Stomach (tissue), 9 donors: ENCODE results near the gene STRN3. TPM values are rescaled to one million over a fixed set of nuclear protein-coding genes. Genes with fewer than 3 reads are reported as not detected.

Experiments used
- DNase-seq, 2 donors: peaks; one replicate each; pipeline versions ENCODE4 v3.0.0 to v3.0.0-alpha.2; 2013 to 2019
- H3K27ac ChIP-seq, 5 donors: fragments of 200-600 bp in 4 of 5; sonication (generic) in 4 of 5; one replicate each; pipeline ENCODE4 v1.5.1; 2013 to 2019; ENCODE audit warnings: mild to moderate bottlenecking in 1 of 5, moderate library complexity in 1 of 5
- H3K27me3 ChIP-seq, 3 donors: fragments of 200-600 bp; sonication (generic); one replicate each; pipeline ENCODE4 v1.5.1; 2017 to 2019; ENCODE audit warnings: mixed run types in 1 of 3
- H3K36me3 ChIP-seq, 4 donors: fragments of 200-600 bp; sonication (generic); 1 replicate in 3 of 4; 2 replicates in 1 of 4; pipeline ENCODE4 v1.5.1; 2016 to 2019
- H3K4me1 ChIP-seq, 4 donors: fragments of 200-600 bp; sonication (generic); one replicate each; pipeline ENCODE4 v1.5.1; 2016 to 2019
- H3K4me3 ChIP-seq, 4 donors: fragments of 200-600 bp; sonication (generic) in 3 of 4; one replicate each; pipeline ENCODE4 v1.5.1; 2016 to 2019; ENCODE audit warnings: mild to moderate bottlenecking in 1 of 4
- H3K9me3 ChIP-seq, 4 donors: fragments of 200-600 bp; sonication (generic); one replicate each; pipeline ENCODE4 v1.5.1; 2016 to 2019
- EP300 ChIP-seq: sonication (generic); formaldehyde crosslinking; IDR thresholded peaks from one replicate; pipeline ENCODE4 v1.6.1; 2017; ENCODE audit warnings: antibody characterized with exemption
- POLR2A ChIP-seq, 4 donors: fragments of 450-650 bp; IDR thresholded peaks; one replicate each; pipeline ENCODE4 v1.6.1; 2016; ENCODE audit warnings: antibody characterized with exemption in 4 of 4, control low read depth in 2 of 4, mild to moderate bottlenecking in 1 of 4, moderate library complexity in 1 of 4
- POLR2AphosphoS5 ChIP-seq, 3 donors: sonication (generic); formaldehyde crosslinking; IDR thresholded peaks; one replicate each; pipeline ENCODE4 v1.6.1; 2016; ENCODE audit warnings: antibody characterized with exemption in 3 of 3
- WGBS, 5 donors: extraction: QIAGEN DNeasy Blood & Tissue Kit in 3 of 5; methylation state at CpG; one replicate each; pipeline versions ENCODE4 v1.1.5 to v1.1.7; 2013 to 2018; 5-methylcytosine and 5-hydroxymethylcytosine counted together
- intact Hi-C: fragments of 100-400 bp; cut with DNase I; formaldehyde crosslinking; loops from one replicate; pipeline ENCODE4 v1.15.1; 2023; ENCODE audit warnings: low total_unique reads
- polyA plus RNA-seq, 3 donors: library from polyadenylated mRNA; stranded (reverse); fragments of 200-250 nt; gene quantifications; one replicate each; pipeline ENCODE4 v1.2.3, GENCODE V29; 2013
- total RNA-seq, 5 donors: library from RNA; depleted of rRNA; stranded (reverse); fragments of >200 nt; gene quantifications; one replicate each; pipeline versions ENCODE4 v1.1.0 to v1.2.3, GENCODE V29; 2014 to 2016
- TF ChIP-seq, protein P1 (sequence below), 7 experiments: fragments of 450-650 bp in 4 of 7; fragments of 200-600 bp in 3 of 7; sonication (generic) in 3 of 7; IDR thresholded peaks; one replicate each; pipeline ENCODE4 v1.5.1; 2016 to 2019; ENCODE audit warnings: antibody characterized with exemption in 7 of 7, control low read depth in 2 of 7, mild to moderate bottlenecking in 1 of 7
- donor health status: healthy with polysubstance abuse.
- donor health status: Bipolar disorder and iron deficiency.
- donor health status: healthy.

STRN3 gene
- total and polyA plus RNA-seq, 8 donors, result 8.1 to 91.8 (median 24.6) TPM

DNA sequence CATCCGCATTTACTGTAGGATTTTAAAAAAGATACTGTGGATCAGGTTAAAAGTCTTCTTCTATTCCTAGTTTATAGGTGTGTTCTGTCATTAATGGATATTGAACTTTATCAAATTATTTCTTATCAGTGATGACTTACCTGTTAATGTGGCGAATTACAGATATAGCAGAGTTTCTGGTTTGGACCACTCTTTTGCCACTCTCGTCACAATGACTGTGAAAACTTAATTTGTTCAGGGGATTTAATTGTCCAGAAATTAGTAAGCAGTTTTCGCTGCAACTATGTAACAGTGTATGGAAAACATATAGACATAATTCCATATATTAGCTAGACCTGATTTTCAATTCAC is 137.0 kb downstream of the STRN3 start:
- DNase-seq, result no peak
- Histone ChIP-seq H3K9me3 (no peaks in the 10 kb centered on the region), H3K27ac (no peak overlapping the region), H3K4me1 (no peaks in the 10 kb centered on the region), H3K36me3 (peaks cover 0 to 19% (median 4%) of the 10 kb centered on the region in 4 donors), H3K4me3 (no peak overlapping the region), H3K27me3 (no peaks in the 10 kb centered on the region)
- intact Hi-C loops, result no loop called here
- 70 to 76% (median 73%) methylated on average over 4 of the region's 4 CpGs for WGBS, 5 donors
- TF ChIP-seq POLR2A (IDR thresholded peaks at IDR 0.05) (no peak), EP300 (no peak)
- TF ChIP-seq, protein P1, sequence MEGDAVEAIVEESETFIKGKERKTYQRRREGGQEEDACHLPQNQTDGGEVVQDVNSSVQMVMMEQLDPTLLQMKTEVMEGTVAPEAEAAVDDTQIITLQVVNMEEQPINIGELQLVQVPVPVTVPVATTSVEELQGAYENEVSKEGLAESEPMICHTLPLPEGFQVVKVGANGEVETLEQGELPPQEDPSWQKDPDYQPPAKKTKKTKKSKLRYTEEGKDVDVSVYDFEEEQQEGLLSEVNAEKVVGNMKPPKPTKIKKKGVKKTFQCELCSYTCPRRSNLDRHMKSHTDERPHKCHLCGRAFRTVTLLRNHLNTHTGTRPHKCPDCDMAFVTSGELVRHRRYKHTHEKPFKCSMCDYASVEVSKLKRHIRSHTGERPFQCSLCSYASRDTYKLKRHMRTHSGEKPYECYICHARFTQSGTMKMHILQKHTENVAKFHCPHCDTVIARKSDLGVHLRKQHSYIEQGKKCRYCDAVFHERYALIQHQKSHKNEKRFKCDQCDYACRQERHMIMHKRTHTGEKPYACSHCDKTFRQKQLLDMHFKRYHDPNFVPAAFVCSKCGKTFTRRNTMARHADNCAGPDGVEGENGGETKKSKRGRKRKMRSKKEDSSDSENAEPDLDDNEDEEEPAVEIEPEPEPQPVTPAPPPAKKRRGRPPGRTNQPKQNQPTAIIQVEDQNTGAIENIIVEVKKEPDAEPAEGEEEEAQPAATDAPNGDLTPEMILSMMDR (IDR thresholded peaks at IDR 0.05), result no peak

DNA sequence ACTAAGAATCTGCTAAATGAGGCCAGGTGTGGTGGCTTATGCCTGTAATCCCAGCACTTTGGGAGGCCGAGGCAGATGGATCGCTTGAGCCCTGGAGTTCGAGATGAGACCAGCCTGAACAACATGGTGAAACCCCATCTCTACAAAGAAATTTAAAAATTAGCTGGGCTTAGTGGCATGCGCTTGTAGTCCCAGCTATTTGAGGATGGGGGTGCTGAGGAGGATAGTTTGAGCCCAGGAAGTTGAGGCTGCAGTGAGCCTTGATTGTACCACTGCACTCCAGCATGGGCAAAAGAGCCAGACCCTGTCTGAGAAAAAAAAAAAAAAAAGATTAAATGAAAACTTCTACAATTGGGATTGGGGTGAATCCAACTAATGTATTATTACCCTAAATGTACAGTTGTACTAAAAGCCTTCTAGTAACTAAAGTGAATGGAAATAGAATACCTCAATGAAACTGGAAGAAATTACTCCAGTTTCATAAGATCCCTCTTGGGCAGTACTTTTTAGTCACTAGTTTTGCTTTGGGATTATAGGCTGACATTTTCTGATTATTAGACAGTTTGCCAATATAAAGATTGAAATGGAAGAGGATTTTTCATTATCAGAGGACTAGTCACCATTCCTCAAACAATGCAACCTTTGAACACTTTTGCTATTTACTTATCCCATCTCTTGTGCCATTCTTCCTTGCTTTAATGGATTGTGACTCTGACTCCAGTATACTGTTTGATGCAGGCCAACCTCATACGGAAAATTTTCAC is 137.5 kb downstream of the STRN3 start:
- Histone ChIP-seq H3K27ac (no peak overlapping the region), H3K36me3 (peaks cover 0 to 13% (median 2%) of the 10 kb centered on the region in 4 donors), H3K27me3 (no peaks in the 10 kb centered on the region), H3K4me1 (no peaks in the 10 kb centered on the region), H3K9me3 (no peaks in the 10 kb centered on the region), H3K4me3 (no peak overlapping the region)
- 91 to 99% (median 93%) methylated on average over 5 of the region's 5 CpGs for WGBS, 5 donors
- no peak for TF ChIP-seq POLR2AphosphoS5 (IDR thresholded peaks at IDR 0.05)
- TF ChIP-seq EP300, result no peak
- no peak for TF ChIP-seq POLR2A (IDR thresholded peaks at IDR 0.05)
- TF ChIP-seq, protein P1 (IDR thresholded peaks at IDR 0.05), result no peak
- intact Hi-C loops, result no loop called here
- DNase-seq, result no peak

DNA sequence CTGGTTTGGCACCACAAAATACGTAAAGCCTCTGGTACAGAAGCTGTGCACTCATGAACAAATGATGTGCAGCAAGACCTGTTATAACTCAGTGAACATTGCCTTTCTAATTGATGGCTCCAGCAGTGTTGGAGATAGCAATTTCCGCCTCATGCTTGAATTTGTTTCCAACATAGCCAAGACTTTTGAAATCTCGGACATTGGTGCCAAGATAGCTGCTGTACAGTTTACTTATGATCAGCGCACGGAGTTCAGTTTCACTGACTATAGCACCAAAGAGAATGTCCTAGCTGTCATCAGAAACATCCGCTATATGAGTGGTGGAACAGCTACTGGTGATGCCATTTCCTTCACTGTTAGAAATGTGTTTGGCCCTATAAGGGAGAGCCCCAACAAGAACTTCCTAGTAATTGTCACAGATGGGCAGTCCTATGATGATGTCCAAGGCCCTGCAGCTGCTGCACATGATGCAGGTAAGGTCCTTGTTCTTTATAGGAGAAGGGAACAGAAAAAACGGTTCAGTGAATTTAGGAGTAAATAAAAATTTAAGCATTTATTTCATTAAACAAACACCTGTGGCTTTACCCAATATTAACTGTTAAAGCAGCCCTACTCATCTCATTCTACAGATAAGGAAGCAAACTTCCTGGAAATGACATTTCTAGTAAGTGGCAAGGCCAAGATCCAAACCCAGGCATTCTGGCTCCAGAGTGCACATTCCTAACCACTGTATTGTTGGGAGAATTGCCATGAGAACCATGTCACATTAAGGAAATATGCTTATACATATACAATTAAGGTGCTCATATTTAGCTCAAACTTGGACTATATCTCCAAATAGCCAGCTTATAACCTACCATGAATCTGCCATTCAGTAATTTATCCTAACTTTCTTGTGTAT is 140.1 kb downstream of the STRN3 start:
- Histone ChIP-seq H3K4me3 (no peak overlapping the region), H3K36me3 (no peaks in the 10 kb centered on the region), H3K4me1 (no peaks in the 10 kb centered on the region), H3K27ac (no peak overlapping the region), H3K9me3 (no peaks in the 10 kb centered on the region), H3K27me3 (no peaks in the 10 kb centered on the region)
- intact Hi-C loops, result no loop called here
- WGBS, 5 donors, result 80 to 85% (median 80%) methylated on average over 7 of the region's 7 CpGs
- DNase-seq, result no peak
- TF ChIP-seq POLR2AphosphoS5 (IDR thresholded peaks at IDR 0.05), result no peak
- TF ChIP-seq, protein P1 (IDR thresholded peaks at IDR 0.05), result no peak
- TF ChIP-seq POLR2A (IDR thresholded peaks at IDR 0.05), result no peak
- no peak for TF ChIP-seq EP300

DNA sequence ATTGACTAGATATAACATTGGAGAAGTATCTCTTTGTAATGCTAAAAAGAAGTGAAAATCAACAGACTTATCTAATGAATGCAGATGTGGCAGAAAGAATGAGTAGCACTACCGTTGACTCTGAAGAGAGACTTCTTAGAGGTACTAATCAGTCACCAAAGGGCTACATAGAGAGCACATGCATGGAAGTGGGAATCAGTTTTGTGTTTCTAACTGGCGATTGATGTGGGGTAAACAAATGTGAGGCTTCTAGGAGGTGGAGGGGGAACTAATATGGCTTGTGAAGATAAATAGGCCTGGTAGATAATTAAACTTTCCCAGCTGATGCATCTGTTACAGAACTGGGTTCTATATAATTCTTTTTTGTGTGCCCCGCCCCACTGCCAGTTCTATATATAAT is 141.3 kb downstream of the STRN3 start:
- 64 to 72% (median 66%) methylated on average over 3 of the region's 3 CpGs for WGBS, 5 donors
- intact Hi-C loops, result no loop called here
- no peak overlapping the region for H3K27ac ChIP-seq
- no peak overlapping the region for H3K4me3 ChIP-seq
- H3K27me3 ChIP-seq, result no peaks in the 10 kb centered on the region
- DNase-seq, result no peak
- H3K9me3 ChIP-seq, result no peaks in the 10 kb centered on the region
- no peaks in the 10 kb centered on the region for H3K36me3 ChIP-seq
- H3K4me1 ChIP-seq, result no peaks in the 10 kb centered on the region
- TF ChIP-seq POLR2AphosphoS5 (IDR thresholded peaks at IDR 0.05) (no peak), EP300 (no peak), POLR2A (IDR thresholded peaks at IDR 0.05) (no peak)
- TF ChIP-seq, protein P1 (IDR thresholded peaks at IDR 0.05), result no peak
